Left colon (tissue), 2 donors: ENCODE data around the gene BST1. TPM values are rescaled to one million over a fixed set of nuclear protein-coding genes. Genes with fewer than 3 reads are reported as not detected.
"Not testable (repeated sequence)": the region's sequence is repeated elsewhere in the genome, so short reads cannot be mapped to it uniquely, and the experiment has no call there.

Experiments
- ATAC-seq: fragments of 200-7000 bp; cut with Tn5 transposase; one replicate; pipeline ENCODE4 v1.9.1; 2020; ENCODE audit warnings: mild to moderate bottlenecking, moderate library complexity
- DNase-seq, 2 donors: peaks; one replicate each; pipeline ENCODE4 v3.0.0-alpha.2; 2020
- intact Hi-C, 2 donors: fragments of 100-400 bp; cut with DNase I in 1 of 2; cut with micrococcal nuclease in 1 of 2; formaldehyde crosslinking; loops; one replicate each; pipeline versions ENCODE4 v1.11.2 to v1.14.0; 2022; cut with DNase I, micrococcal nuclease
- total RNA-seq, 2 donors: library from RNA; stranded (reverse); fragmentation: NEBNext Ultra II Directional; extraction: Animal tissue kit (Norgen Biotek cat#: 25700); gene quantifications; one replicate each; pipeline ENCODE4 v1.2.1, GENCODE V29; 2021
- donor health status: DM: no; HTN: no; CAD: no.
- donor health status: DM: yes; HTN: yes; CAD: no.

Gene BST1
- total RNA-seq, 2 donors from 2014 or later: 11.4 to 11.9 TPM

DNA sequence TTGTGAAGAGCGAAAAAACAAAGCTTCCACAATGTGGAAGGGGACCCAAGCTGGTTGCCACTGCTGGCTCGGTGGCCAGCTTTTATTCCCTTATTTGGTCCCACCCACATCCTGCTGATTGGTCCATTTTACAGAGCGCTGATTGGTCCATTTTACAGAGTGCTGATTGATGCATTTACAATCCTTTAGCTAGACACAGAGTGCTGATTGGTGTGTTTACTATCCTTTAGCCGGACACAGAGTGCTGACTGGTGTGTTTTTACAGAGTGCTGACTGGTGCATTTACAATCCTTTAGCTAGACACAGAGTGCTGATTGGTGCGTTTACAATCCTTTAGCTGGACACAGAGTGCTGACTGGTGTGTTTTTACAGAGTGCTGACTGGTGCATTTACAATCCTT lies 30.2 kb downstream of the BST1 start:
- not testable (repeated sequence) for DNase-seq, ATAC-seq
- intact Hi-C loops: loop anchor here in 1 of 2 donors (5.0 kb wide), 1 partner anchor 224 kb away; no protein-coding TSS in a partner anchor

DNA sequence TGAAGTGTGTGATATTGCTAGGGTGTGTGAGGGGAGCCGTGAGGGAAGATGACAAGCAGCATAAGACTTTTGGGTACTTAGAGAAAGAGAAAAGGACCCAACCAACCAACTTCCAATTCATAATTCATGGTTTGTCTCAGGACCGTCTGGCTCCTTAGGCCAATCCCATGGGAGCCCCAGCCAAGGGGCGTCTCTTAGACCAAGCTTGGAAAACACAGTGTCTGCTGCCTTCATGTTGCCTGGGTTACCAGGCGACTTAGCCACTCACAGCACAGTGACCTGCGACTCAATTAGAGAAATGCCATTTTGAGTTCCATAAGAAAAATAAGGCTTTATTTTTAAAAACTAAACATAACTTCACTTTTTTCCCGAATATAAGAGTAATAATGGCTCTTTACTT lies 32.7 kb downstream of the BST1 start:
- intact Hi-C loops: no loop called here
- no peak for ATAC-seq
- DNase-seq: no peak

DNA sequence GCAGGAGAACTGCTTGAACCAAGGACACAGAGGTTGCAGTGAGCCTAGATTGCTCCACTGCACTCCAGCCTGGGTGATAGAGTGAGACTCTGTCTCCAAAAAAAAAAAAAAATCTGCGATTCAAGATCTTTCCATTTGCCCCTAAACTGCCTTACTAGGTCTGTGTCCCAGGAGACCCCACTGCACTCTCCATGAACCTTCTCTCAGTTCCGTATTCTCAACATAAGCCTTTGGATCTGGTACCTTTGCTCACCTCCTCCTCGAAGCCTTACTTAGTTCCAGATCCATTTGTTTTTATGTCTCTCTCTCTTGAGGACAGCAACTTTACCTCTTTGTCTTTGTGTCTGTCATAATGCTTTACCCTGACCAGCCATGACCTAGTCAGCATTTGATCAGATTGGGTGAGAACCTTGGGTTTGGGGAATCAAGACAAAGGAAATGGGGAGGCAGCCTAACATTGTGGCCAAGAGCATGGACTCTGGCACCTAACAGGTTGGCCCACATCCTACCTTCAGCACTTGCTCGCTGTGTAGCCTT lies 33.7 kb downstream of the BST1 start:
- intact Hi-C loops: no loop called here
- no peak for DNase-seq
- ATAC-seq: no peak

DNA sequence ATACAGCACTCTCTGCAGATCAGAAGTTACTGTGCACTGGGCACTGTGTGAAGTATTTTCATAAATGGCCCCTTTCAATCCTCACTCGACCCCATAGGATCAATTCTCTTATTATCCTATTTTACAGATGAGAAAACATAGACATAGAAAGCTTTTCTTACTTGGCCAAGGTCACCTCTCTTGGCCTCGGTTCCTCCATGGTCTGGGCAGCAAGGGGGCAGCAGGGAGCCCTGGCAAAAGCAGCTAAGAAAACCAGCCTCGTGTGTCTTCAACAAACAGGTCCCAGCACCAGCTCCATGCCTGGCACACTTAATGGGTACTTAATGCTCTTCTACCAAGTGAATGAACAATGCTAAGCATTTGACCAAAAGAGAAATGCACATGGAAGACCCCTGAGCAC lies 34.4 kb downstream of the BST1 start:
- peak in 1 of 2 donors; percentile 15 for DNase-seq
- intact Hi-C loops: no loop called here
- no peak for ATAC-seq

DNA sequence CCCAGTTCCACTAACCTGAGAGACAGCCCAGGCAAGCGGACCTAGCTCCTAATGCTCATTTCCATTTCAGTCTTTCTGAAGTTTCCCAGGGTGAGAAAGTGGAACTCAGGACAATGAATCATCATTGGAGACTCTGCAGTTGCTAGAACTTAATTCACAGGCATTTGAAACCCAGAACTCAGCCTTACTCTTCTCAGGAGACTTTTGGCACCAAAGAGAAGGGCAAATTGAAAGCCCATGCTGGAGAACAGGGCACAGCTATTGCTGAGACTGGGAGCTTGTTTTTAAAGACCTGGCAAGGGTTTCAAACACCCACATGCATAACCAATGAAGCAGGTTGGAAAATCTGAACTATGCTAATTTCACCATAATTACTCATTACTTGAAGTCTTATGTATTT lies 36.0 kb downstream of the BST1 start:
- intact Hi-C loops: no loop called here
- ATAC-seq: no peak
- DNase-seq: no peak

DNA sequence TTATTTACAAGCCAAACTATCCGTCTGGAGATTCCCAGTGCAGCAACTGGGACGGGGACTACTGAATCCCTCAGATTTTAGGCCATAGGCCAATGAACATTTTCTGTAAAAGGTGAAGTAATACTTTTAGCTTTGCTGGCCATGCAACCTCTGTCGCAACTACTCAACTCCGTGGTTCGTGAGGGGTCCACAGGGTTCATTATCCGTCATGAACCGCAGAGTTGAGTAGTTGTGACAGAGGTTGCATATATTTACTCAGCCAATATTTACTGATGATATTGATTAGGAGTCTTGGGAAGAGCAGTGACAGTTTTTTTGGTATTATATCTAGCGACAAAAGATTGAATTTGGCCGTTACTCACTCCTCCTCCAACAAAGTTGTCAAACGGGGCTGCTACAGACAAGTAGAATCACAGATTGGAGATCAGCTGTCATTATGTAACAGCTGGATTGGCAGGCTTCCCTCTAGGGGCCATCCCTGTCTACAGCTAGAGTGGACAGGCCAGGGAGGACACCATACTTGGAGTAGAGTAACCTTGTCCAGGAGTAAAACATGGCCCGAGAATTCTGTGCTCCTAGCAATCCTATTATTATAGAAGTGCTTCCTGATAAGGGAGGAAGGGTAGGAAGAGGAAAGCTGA lies 38.0 kb downstream of the BST1 start:
- DNase-seq (no peak), ATAC-seq (no peak)
- intact Hi-C loops: no loop called here

DNA sequence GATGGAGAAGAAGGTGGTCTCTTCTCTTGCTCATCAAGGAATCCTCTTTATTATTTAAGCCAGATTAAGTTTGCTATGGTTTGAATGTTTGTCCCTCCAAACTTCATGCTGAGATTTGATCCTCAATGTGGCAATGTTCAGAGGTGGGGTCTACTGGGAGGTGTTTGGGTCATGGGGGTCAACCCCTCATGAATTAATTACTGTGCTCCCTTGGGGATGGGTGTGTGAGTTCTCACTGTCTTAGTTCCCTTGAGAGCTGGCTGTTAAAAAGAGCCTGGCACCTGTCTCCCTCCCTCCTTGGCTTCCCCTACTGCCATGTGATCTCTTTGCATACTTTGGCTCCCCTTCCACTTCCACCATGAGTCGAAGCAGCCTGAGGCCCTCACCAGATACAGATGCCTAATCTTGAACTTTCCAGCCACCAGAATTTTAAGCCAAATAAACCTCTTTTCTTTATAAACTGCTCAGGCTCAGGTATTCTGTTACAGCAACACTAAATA lies 39.3 kb downstream of the BST1 start:
- DNase-seq (no peak), ATAC-seq (no peak)
- intact Hi-C loops: no loop called here

DNA sequence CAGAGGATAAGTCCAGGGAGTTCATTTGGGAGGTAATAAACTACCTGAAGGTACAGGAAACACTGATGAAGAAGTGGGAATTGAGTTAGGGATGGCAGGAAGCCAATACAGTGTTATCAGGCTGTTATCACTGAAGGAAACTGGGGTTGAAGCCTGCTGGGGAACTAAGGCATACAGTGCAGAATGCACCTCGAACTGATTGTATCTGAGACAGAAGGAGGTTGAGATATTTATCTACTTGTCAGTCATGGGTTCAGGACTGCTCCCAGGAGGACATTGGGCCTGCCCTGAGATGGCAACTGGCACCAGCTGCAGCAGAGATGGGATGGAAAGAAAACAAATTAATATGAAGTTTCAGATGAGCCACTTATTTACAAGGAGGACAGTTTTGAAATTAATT lies 39.8 kb downstream of the BST1 start:
- no peak for ATAC-seq
- intact Hi-C loops: no loop called here
- DNase-seq: no peak

DNA sequence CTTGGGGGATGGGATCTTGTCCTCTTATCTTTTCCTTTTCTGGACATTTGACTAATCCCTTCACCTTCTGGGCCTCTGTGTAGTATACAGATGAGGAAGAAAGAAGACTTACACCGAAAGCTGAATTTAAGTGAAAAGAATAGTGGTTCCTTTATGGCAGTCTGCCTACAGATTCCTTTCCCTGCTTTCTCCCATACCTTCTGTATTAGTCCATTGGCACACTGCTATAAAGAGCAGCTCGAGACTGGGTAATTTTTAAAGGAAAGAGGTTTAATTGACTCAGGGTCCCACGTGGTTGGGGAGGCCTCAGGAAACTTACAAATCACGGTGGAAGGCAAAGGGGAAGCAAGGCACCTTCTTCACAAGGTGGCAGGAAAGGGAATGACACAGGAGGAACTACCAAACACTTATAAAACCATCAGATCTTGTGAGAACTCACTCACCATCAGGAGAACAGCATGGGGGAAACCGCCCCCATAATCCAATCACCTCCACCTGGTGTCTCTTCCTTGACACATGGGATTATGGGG lies 41.2 kb downstream of the BST1 start:
- ATAC-seq: no peak
- DNase-seq: no peak
- intact Hi-C loops: no loop called here

DNA sequence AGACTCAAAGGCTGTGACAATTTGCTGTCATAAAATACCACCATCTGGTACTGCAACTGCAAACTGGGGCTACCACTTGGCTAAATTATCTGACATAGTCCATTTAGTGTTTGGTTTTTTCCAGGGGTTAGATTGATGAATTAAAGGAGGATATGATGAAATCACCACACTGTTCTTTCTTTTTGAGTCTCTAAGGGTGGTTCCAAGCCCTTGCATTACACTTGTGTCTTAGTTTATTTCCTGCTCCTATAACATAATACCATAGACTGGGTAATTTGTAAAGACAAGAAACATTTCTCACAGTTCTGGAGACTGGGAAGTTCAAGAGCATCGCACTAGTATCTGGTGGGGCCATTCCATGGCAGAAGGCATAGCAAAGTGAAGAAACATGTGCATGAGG lies 43.2 kb downstream of the BST1 start:
- DNase-seq: no peak
- intact Hi-C loops: no loop called here
- no peak for ATAC-seq

DNA sequence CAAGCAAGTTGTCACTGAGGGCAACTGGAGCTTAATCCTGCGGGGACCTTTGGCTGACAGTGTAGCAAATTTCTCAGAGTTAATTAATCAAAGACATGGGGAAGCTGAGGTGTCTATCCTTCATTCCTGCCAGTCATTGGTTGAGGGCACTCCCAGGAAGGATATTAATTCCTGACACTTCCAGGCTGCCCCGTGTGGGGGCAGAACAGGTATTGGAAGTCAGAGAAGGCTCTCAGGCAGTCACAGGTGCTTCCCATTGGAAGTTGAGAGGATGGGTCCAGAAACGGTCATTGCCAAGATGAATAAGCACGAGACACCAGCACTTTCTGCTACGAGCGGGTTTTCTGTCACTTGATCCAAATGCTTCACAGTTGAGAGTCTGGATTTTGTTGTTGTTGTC lies 46.1 kb downstream of the BST1 start:
- ATAC-seq (no peak), DNase-seq (no peak)
- intact Hi-C loops: no loop called here

DNA sequence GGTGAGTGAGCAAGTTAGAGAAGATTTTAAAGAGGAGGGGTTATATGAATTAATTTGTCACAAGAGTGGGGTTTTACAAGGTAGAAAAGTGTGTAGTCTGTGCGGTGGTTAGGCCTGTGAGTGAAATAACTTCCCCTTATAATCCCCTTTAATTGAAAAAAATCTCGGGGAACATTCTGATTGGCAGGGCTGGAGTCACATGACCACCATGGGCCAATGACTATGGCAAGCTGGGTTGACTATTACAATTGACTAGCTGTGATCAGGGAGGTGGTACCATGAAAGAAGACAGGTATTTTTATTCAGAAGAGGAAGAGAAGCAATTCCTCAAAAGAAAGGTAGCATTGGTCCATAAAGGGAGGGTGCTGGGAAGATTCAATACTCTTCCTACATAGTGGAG lies 48.3 kb downstream of the BST1 start:
- intact Hi-C loops: no loop called here
- ATAC-seq (no peak), DNase-seq (no peak)

DNA sequence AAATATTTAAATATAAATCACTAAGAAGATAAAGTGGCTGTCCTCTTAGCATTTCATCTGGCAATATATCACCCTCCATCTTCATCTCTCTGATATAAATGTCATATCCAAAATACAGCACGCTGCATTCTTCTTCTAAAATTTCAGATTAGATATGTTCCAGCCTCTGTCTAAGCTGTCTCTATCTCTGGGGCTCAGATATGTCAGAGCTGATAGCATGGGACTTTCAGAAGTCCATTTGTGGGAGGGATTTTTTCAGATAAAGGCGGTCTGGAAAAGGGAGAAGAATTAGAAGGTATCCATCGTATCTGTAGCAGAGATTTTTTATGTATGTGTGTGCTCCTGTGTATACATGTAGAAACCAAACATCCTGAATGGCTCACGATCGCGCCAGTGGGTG lies 50.2 kb downstream of the BST1 start:
- ATAC-seq (no peak), DNase-seq (no peak)
- intact Hi-C loops: no loop called here

DNA sequence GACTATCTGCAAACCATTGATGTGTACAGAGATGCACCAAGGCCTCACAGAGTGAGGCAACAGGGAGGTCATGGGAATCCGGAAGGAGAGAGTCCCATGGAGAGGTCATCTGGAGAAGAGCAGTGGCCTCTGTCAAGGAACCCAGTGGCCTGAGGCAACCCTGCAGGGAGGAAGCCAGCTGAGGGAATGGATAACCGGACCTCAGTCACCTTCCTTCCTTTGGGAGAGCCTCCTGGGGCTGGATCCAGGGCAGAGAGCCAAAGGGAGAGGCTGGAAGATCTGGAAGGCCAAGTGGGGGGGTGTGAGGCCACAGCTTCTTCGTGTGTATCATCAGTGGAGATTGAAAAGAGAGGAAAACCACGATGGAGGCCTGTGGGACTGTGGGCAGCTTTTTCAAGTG lies 50.9 kb downstream of the BST1 start:
- intact Hi-C loops: no loop called here
- ATAC-seq: no peak
- no peak for DNase-seq

DNA sequence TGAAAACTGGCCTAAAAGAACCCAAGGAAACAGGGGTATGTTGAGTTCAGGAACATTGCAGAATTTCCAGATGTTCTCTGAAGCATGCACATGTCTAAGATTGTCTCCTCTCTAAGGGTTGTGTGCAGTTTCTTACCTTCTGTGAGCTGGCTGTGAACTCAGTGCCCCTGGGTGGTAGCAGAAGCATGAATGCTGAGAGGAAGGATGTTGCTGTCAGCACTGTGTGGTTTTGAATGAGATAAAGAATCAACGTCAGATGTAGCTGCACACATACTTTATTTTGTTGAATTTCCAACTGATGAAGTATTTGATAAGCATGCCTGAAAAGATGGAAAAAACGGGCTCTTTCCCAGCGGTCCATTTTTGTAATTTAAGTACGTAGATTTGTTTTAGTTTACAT lies 51.5 kb downstream of the BST1 start:
- ATAC-seq (no peak), DNase-seq (no peak)
- intact Hi-C loops: no loop called here

DNA sequence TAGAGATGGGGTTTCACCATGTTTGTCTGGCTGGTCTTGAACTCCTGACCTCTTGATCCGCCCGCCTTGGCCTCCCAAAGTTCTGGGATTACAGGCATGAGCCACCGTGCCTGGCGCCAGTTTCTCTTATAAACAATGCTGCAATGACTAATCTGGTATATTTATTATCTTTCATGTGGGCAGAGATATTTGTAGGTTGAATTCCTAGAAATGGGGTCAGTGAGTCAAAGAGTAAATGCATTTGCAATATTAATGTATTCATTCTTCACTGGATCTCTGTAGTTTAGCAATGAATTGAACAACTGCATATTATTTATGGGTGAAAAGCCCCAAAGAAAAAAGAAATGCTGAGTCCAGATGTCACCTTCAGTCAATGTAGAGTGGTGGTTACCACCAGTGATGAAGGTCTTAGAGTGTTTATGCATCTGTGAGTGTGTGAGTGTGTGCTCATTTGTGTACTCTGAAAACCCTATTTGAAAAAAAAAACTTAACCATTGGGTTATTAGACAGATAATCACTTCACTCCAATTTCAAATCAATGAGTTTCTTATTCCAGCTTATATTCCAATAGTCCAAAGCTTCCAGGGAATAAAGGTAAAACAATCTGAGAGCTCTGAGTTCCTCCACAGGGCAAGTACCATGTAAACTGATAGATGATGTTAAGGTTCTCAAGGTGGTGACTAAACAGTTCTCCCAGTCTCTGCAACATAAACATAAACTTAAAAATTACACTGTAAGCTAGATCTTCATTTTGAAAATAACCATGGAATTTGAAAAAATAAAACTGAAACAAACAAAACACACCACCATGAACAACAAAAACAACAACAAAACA lies 52.7 kb downstream of the BST1 start:
- no peak for ATAC-seq
- intact Hi-C loops: no loop called here

DNA sequence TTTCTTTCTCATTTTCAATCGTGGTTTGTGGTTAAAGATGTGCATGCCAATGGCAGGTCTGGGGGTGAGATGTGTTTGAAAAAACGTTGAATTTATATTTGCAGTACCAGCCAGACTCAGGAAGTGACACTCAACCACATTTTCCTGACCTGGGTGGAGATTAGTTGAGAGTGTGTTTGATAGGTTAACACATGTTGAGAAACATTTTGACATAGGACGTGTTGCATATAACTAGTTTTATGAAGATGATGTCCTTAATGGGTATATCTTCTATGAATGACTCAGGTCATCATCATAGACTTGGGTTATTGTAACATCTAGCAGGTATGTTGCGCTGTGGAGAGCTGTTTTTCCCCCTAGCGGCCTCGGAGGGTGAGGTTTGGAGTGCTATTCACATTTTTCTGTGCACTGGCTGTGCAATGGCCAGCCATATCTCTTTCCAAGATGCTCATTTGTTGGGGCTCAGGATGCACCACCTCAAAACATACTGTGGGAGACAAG lies 53.5 kb downstream of the BST1 start:
- DNase-seq (no peak), ATAC-seq (peak; percentile 31)

More for the DNA sequence above, 52.7 kb downstream of the BST1 start:
- DNase-seq: no peak

DNA sequence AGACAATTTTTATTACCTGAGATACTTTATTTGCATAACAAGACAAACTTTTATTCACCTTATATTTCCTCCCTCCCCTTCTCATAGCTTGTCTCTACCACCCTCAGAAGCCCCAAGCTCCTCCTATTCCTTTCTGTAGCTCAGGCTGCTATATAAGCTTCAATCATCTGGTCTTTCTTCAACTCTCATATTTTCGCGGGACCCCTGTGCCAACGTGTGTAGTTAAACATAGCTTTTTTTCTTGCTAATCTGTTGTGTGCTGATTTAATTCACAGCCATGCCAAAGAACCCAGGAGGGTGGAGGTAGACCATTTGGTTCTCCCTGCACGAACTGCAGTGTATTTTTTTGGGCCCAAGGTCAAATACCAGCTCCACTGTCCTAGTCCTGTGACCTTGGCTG lies 54.2 kb downstream of the BST1 start:
- intact Hi-C loops: no loop called here
- no peak for ATAC-seq
- no peak for DNase-seq

More for the DNA sequence above, 53.5 kb downstream of the BST1 start:
- intact Hi-C loops: no loop called here

DNA sequence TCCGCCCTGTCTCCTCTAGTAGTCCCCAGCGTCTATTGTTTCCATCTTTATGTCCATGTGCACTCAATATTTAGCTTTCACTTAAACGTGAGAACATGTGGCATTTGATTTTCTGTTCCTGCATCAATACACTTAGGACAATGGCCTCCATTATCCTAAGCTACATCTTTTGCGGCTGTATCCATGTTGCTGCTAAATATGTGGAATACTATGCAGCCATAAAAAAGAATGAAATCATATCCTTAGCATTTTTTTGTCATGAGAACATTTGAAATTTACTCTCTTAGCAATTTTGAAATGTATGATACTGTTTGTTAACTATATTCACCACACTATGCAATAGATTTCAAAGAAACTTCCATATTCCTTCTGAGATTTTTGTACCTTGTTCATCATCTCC lies 55.4 kb downstream of the BST1 start:
- no peak for ATAC-seq
- intact Hi-C loops: no loop called here
- DNase-seq: no peak

DNA sequence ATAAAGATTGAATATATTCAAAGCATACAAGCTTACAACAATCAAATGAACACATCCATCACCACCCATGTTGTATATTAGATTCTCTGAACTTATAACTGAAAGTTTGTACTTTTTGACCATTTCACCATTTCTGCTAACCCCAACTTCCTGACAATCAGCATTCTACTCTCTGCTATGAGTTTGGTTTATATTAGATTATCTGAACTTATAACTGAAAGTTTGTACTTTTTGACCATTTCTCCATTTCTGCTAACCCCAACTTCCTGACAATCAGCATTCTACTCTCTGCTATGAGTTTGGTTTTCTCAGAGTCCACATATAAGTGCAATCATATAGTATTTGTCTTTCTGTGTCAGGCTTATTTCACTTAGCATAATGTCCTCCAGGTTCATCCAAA lies 59.6 kb downstream of the BST1 start:
- intact Hi-C loops, DNase-seq, ATAC-seq: not testable (repeated sequence)
